ENCODE data around the gene WWOX. TPM values are rescaled to one million over a fixed set of nuclear protein-coding genes. Genes with fewer than 3 reads are reported as not detected.
A peak's percentile ranks its signal among the peaks of the same experiment; 100 is the strongest.

Gene WWOX
- total RNA-seq, 4 donors from 2014 or later = 21.4 to 55.6 (median 33.2) TPM

GRCh38 chr16:78528265-78528664, 428.8 kb downstream of the WWOX start:
- TF ChIP-seq CTCF (IDR thresholded peaks at IDR 0.05) = no peak
- ATAC-seq (ENCODE audit: low FRiP score) (peak; percentile 80), DNase-seq (ENCODE audit: low spot score) (no peak)

- ATAC-seq (ENCODE audit: low FRiP score) = no peak
- DNase-seq (ENCODE audit: low spot score) = no peak
- TF ChIP-seq CTCF (IDR thresholded peaks at IDR 0.05) = no peak
Observed at GRCh38 chr16:78529881-78530280, 430.4 kb downstream of the WWOX start.

- no peak for TF ChIP-seq CTCF (IDR thresholded peaks at IDR 0.05)
- DNase-seq (ENCODE audit: low spot score) (no peak), ATAC-seq (ENCODE audit: low FRiP score) (no peak)
Observed at GRCh38 chr16:78530283-78530682, 430.8 kb downstream of the WWOX start.

GRCh38 chr16:78535098-78535497, 435.6 kb downstream of the WWOX start:
- ATAC-seq (ENCODE audit: low FRiP score) = no peak

GRCh38 chr16:78537511-78537910, 438.1 kb downstream of the WWOX start:
- DNase-seq (ENCODE audit: low spot score) (no peak), ATAC-seq (ENCODE audit: low FRiP score) (no peak)
- TF ChIP-seq CTCF (IDR thresholded peaks at IDR 0.05) = no peak

More at GRCh38 chr16:78535098-78535497, 435.6 kb downstream of the WWOX start:
- no peak for DNase-seq (ENCODE audit: low spot score)
- TF ChIP-seq CTCF (IDR thresholded peaks at IDR 0.05) = no peak

- DNase-seq (ENCODE audit: low spot score) = no peak
- TF ChIP-seq CTCF (IDR thresholded peaks at IDR 0.05) = no peak
- peak; percentile 66 for ATAC-seq (ENCODE audit: low FRiP score)
Observed at GRCh38 chr16:78538292-78538691, 438.8 kb downstream of the WWOX start.

GRCh38 chr16:78538919-78539318, 439.5 kb downstream of the WWOX start:
- no peak for DNase-seq (ENCODE audit: low spot score)
- ATAC-seq (ENCODE audit: low FRiP score) = peak; percentile 39
- TF ChIP-seq CTCF (IDR thresholded peaks at IDR 0.05) = no peak
